GM12891 (cell line): ENCODE measurements around the gene SFI1.

ENCODE experiments used
- POLR2A ChIP-seq: IDR thresholded peaks from 2 replicates; pipeline ENCODE4 v1.6.1; 2011; ENCODE audit warnings: low read depth, low read length, control low read depth
- POLR2AphosphoS5 ChIP-seq: IDR thresholded peaks from 2 replicates; pipeline ENCODE4 v1.6.1; 2011; ENCODE audit warnings: low read depth, low read length, control low read depth
- TAF1 ChIP-seq: IDR thresholded peaks from 2 replicates; pipeline ENCODE4 v1.6.1; 2011; ENCODE audit warnings: low read depth, low read length, control low read depth

DNA sequence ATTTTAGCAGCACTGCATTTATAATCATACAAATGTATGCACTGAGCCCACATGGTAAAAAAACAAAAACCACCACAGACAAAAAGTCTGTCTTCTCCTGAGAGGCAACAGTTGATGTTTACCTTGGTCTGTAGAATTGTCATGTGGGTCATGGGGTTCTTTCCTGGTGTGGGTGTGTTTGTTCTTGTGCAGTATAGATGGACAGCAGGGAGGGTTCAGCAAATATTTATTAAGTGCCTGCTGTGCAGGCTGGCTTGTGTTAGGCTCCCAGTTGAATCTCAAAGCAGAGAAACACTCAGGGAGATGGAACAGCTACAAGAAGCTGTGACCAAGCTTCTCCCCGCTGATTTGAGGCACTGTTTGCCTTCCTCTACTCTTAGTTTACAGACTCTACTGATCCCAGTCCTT is 83.5 kb downstream of the SFI1 start:
- TF ChIP-seq POLR2A (no peak), POLR2AphosphoS5 (no peak), TAF1 (no peak)
